Measurements from ENCODE around the gene TTC34.

DNA sequence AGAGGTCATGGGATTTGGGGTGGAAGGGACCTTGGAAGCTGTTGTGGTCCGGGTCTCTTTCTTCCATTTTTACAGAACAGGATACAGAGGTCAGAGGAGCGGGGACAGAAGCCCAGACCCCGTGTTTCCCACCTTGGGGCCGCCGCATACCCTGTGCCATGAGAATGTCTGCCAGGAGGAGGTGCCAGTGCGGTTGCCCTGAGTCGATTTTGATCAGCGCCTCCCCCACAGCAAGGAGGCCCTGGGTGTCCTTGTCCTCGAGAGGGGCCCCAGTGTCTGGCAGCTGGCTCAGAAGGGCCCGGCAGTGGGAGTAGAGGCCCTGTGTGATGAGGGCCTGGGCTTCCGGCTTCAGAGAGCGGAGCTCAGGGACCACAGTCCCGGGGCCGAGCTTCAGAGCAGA, 156.3 kb downstream of the TTC34 start:
- TF ChIP-seq, protein P1, sequence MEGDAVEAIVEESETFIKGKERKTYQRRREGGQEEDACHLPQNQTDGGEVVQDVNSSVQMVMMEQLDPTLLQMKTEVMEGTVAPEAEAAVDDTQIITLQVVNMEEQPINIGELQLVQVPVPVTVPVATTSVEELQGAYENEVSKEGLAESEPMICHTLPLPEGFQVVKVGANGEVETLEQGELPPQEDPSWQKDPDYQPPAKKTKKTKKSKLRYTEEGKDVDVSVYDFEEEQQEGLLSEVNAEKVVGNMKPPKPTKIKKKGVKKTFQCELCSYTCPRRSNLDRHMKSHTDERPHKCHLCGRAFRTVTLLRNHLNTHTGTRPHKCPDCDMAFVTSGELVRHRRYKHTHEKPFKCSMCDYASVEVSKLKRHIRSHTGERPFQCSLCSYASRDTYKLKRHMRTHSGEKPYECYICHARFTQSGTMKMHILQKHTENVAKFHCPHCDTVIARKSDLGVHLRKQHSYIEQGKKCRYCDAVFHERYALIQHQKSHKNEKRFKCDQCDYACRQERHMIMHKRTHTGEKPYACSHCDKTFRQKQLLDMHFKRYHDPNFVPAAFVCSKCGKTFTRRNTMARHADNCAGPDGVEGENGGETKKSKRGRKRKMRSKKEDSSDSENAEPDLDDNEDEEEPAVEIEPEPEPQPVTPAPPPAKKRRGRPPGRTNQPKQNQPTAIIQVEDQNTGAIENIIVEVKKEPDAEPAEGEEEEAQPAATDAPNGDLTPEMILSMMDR (IDR thresholded peaks at IDR 0.05), result no peak
- TF ChIP-seq POLR2A (IDR thresholded peaks at IDR 0.05), result no peak
